Activated CD4-positive, alpha-beta T cell treated with anti-CD3 and anti-CD28 coated beads, Interleukin-2, Interleukin-4, amounts not matched to agents 100 ng/mL and 50 ng/mL, durations not matched to agents 16 hours and 8 hours (primary cell): Measurements from ENCODE around the gene UFM1.
"Not testable (repeated sequence)": the region's sequence is repeated elsewhere in the genome, so short reads cannot be mapped to it uniquely, and the experiment has no call there.

Experiments
- DNase-seq: peaks from one replicate; pipeline ENCODE4 v3.0.0-alpha.2; 2020; ENCODE audit warnings: low spot score

Gene UFM1

GRCh38 chr13:38349390-38350113 is at the start of gene UFM1:
TSS of gene UFM1 (plus strand) at chr13:38349851. CDS start at chr13:38349920, 69 bp downstream.
- DNase-seq = peak; percentile 91

GRCh38 chr13:38301236-38301635 is 48.4 kb upstream of the UFM1 start:
- DNase-seq = no peak

- DNase-seq = no peak
These were observed 45.8 kb upstream of the UFM1 start for GRCh38 chr13:38303816-38304320.

GRCh38 chr13:38308736-38309135 is 40.9 kb upstream of the UFM1 start:
- DNase-seq = no peak

- no peak for DNase-seq
These were observed 40.3 kb upstream of the UFM1 start for GRCh38 chr13:38309397-38309796.

GRCh38 chr13:38311175-38311574 is 38.5 kb upstream of the UFM1 start:
- not testable (repeated sequence) for DNase-seq

- DNase-seq = no peak
These were observed 33.5 kb upstream of the UFM1 start for GRCh38 chr13:38316129-38316528.

- DNase-seq = no peak
These were observed 28.0 kb upstream of the UFM1 start for GRCh38 chr13:38321654-38322053.

GRCh38 chr13:38325426-38325825 is 24.2 kb upstream of the UFM1 start:
- DNase-seq = no peak

GRCh38 chr13:38328699-38329098 is 21.0 kb upstream of the UFM1 start:
- DNase-seq = no peak

- DNase-seq = no peak
These were observed 14.8 kb upstream of the UFM1 start for GRCh38 chr13:38334845-38335244.

GRCh38 chr13:38338089-38338488 is 11.6 kb upstream of the UFM1 start:
- DNase-seq = no peak

- no peak for DNase-seq
These were observed 9.0 kb upstream of the UFM1 start for GRCh38 chr13:38340624-38341023.

GRCh38 chr13:38341149-38341692 is 8.4 kb upstream of the UFM1 start:
- no peak for DNase-seq

GRCh38 chr13:38346764-38347163 is 2.9 kb upstream of the UFM1 start:
- no peak for DNase-seq

GRCh38 chr13:38348861-38349389 is 726 bp upstream of the UFM1 start:
- peak; percentile 33 for DNase-seq

- peak; percentile 40 for DNase-seq
These were observed 515 bp downstream of the UFM1 start for GRCh38 chr13:38350114-38350617.

GRCh38 chr13:38355595-38356119 is 6.0 kb downstream of the UFM1 start:
- no peak for DNase-seq

GRCh38 chr13:38358684-38359083 is 9.0 kb downstream of the UFM1 start:
- no peak for DNase-seq

GRCh38 chr13:38361542-38362262 is 12.1 kb downstream of the UFM1 start:
- no peak for DNase-seq

GRCh38 chr13:38363219-38363618 is 13.6 kb downstream of the UFM1 start:
- DNase-seq = no peak

GRCh38 chr13:38363746-38364145 is 14.1 kb downstream of the UFM1 start:
- not testable (repeated sequence) for DNase-seq
